SK-N-DZ (cell line): ENCODE data around the gene RASA3.
"Not testable (repeated sequence)": the region's sequence is repeated elsewhere in the genome, so short reads cannot be mapped to it uniquely, and the experiment has no call there.

ENCODE experiments used
- DNase-seq: peaks from one replicate; pipeline ENCODE4 v3.0.0-alpha.2; 2015; ENCODE audit warnings: low spot score

Gene RASA3

DNA sequence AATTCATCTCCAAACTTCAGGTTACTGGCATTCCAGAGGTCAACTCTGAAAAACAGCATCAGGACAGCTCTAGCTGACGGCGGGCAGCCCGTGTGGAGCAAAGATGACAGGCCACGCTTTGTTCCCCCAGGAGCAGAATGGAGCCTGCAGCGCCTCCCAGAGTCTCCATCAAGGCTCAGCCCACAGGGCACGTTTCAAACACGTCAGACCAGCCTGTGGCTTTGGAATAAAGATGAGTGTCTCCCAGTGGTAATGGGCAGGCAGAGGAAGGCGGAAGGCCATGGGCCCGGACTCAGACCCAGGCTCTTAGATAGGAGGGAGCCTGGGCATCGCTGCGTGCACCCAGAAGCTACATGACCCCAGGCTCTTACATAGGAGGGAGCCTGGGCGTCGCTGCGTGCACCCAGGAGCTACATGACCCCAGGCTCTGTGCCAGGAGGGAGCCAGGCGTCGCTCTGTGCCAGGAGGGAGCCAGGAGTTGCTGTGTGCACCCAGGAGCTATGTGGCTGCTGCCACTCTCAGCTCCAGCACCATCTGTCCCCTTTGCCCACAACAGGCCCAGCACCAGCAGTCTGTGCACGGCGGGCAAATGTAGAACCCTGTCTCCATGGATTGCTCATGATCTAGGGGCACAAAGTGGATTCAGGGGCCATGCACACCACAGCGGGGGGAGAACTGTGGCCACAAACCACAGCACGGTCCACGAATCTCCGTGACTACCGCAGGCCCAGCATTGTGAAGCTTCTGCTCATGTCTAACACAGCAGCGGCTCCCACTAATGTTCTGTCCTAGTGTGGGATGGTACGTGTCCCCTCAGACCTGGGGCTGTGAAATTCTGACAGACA lies 110.7 kb downstream of the RASA3 start:
- no peak for DNase-seq

DNA sequence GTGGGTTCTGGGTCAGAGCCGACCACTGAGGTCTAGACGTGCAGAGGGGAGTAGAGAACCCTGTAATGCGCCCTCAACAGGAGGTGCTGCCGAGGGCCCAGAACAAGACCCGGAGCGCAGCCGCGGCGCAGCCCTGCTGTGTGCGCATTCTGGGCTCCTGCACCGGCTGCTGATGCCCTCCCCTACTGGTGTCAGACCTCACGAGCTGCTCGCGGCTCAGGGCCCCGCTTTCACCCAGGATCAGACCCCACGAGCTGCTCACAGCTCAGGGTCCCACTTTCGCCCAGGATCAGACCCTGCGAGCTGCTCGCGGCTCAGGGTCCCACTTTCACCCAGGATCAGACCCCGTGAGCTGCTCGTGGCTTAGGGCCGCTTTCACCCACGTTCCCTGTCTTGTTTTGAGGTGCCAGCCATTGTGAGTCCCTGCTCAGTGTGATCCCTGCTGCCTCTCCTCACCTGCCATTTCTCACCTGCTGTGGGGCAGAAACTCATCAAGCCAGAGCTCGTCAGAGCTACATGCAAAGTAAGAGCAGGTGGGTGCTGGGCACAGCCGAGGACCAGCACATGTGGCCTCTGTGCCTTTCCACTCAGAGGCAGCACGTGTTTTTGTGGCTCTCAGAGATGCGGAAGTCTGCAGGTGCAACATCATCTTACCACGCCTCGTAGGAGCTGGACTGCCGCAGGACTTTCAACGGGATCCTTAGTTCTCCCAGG lies 111.5 kb downstream of the RASA3 start:
- DNase-seq: no peak

DNA sequence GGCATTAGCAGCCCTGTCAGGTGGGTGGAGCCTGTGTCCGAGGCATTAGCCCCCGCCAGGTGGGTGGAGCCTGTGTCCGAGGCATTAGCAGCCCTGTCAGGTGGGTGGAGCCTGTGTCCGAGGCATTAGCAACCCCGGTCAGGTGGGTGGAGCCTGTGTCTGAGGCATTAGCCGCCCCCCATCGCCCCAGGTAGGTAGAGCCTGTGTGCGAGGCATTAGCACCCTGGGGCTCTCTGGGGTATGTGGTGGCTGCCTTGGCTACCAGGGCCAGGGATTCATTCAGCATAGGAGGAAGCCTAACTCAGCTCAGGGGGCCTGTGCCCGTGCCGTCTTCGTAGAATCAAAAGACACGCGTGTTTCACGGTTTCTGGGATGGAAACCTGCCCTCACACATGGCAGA lies 112.3 kb downstream of the RASA3 start:
- DNase-seq: not testable (repeated sequence)

GRCh38 chr13:114019367-114019766 lies 113.1 kb downstream of the RASA3 start:
- DNase-seq: peak; percentile 24

- DNase-seq: no peak
Measured at GRCh38 chr13:114018461-114019055, 113.9 kb downstream of the RASA3 start.

DNA sequence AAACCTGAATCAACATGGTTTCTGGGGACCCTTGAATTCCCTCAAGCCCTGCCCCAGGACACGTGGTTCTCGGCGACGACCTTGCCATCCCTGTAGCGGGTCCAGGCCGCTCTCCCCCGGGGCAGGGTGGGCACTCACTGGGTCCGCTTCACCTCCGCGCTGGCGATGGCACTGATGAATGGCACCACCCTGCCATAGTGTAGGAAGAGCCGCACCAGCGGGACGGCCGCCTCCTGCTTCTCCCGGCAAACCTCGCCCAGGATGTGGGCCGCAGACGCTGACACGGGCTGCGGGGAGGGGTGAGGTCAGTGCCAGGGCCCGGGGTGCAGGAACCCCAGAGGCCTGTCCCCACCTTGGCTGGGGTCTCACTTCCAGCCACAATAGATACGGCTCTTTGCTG lies 114.5 kb downstream of the RASA3 start:
- no peak for DNase-seq

- DNase-seq: no peak
Measured at GRCh38 chr13:114017028-114017630, 115.3 kb downstream of the RASA3 start.

DNA sequence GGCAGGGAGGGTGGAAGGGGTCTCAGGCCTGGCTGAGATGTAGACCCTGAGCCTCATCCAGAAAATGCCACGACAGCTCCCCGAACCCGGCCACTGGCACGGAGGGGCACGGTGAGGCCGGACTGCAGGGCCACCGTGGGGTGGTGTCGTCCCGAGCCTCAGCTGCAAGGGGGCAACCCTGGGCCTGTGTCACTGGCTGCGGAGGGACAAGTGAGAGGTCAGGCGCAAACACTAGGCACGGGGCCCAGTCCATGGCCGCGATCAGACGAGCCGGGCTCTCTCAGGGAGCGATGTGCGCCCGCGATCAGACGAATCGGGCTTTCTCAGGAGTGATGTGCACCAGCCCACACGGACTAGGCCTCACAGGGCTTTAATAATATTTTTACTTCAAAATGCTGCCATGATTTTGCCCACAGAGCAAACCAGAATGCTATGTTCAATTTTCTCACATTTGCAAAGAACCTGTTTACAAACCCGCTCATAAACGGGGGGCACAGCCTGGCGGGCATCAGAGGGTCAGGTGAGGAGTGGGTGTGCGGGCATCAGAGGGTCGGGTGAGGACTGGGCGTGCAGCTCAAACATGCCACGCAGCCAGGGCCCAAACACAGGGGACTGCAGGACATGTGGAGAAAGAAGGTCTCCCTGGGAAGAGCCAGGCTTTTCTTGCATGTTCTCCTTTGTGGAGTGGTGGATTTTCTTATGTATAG lies 115.9 kb downstream of the RASA3 start:
- no peak for DNase-seq

GRCh38 chr13:114015969-114016295 lies 116.5 kb downstream of the RASA3 start:
- DNase-seq: no peak

GRCh38 chr13:114015111-114015968 lies 117.1 kb downstream of the RASA3 start:
- DNase-seq: no peak

GRCh38 chr13:114013952-114014629 lies 118.3 kb downstream of the RASA3 start:
- DNase-seq: no peak

DNA sequence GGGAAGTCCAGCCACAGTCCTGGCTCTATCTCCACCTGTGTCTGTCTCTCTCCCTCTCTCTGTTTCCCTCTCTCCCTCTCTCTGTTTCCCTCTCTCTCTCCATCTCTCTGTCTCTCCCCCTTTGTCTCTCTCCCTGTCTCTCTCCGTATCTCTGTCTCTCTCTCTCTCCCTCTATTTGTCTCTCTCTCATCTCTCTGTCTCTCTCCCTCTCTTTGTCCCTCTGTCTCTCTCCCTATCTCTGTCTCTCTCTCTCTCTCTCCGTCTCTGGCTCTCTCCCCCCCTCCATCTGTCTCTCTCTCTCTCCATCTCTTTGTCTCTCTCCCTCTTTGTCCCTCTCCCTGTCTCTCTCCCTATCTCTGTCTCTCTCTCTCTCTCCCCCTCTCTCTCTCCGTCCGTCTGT lies 119.1 kb downstream of the RASA3 start:
- no peak for DNase-seq

- DNase-seq: no peak
Measured at GRCh38 chr13:114012921-114013320, 119.5 kb downstream of the RASA3 start.

GRCh38 chr13:114012141-114012540 lies 120.3 kb downstream of the RASA3 start:
- DNase-seq: no peak

- DNase-seq: no peak
Measured at GRCh38 chr13:114011226-114011625, 121.2 kb downstream of the RASA3 start.

GRCh38 chr13:114010401-114011101 lies 121.9 kb downstream of the RASA3 start:
- DNase-seq: no peak

DNA sequence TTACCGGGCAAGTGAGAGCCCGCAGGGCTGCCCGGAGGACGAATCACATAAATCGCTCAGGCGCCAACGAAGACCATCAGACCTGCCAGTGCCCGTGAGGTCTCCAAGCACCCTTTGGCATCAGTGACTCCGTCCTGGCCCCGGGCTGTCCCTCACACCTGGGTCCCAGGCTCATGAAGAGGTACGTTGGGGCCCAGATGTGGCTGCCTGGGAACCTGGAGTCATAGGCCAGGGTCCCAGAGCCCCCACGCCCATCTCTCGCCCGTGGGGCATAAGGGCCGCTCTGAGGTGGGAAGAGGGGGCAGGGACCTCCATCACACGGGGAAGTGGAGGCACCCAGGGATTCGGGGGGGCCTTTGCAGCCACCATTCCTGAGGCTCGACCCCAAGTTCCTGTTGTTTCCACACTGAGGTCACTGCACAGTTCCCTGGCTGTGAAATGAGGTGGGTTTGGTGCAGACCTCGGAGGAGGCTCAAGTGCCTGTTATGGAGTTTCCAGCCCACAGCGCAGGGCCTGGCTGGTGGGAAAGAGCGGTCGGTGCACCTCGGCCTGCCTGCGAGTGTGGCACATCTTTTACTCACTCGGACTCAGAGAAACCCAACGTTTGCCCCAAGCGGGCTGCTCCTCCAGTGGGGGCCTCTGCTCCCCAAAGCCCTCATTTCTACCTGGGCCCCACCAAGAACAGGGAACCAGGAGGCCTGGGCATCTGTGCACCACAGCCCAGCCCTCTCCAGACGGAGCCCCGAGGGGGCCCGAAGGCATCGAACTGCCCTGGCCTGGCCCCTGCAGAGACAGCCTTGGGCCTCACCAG lies 122.6 kb downstream of the RASA3 start:
- DNase-seq: no peak

GRCh38 chr13:114008964-114009589 lies 123.3 kb downstream of the RASA3 start:
- no peak for DNase-seq
